WTC11 (cell line): ENCODE results near the gene ARID4B. TPM values are rescaled to one million over a fixed set of nuclear protein-coding genes. Genes with fewer than 3 reads are reported as not detected.

Experiments
- ATAC-seq: fragments of 200-7000 bp; cut with Tn5 transposase; 2 replicates; pipeline ENCODE4 v1.10.0; 2021; ENCODE audit warnings: mild to moderate bottlenecking, moderate library complexity
- CTCF ChIA-PET: fragments of 300-600 bp; sonication (Branson Sonifier 250); formaldehyde crosslinking; loops from one replicate; lab custom pipeline; 2021; ENCODE audit warnings: antibody characterized with exemption; lab: Charles Lee
- POLR2A ChIA-PET: fragments of 350-600 bp; sonication (Branson Sonifier 250); formaldehyde crosslinking; loops from one replicate; lab custom pipeline; 2021; ENCODE audit warnings: antibody characterized with exemption; lab: Charles Lee
- DNase-seq: peaks from one replicate; pipeline ENCODE4 v3.0.0; 2021; ENCODE audit warnings: low spot score
- H3K27ac Mint-ChIP-seq: 2 replicates; pipeline ENCODE4 v1.8.0; 2021; ENCODE audit warnings: mixed read lengths
- H3K27me3 Mint-ChIP-seq: 2 replicates; pipeline ENCODE4 v1.8.0; 2021; ENCODE audit warnings: low read depth, mild to moderate bottlenecking, moderate library complexity, mixed read lengths
- H3K36me3 Mint-ChIP-seq: 2 replicates; pipeline ENCODE4 v1.8.0; 2021; ENCODE audit warnings: mixed read lengths
- H3K4me1 Mint-ChIP-seq: 2 replicates; pipeline ENCODE4 v1.8.0; 2022; ENCODE audit warnings: mixed read lengths
- H3K4me3 Mint-ChIP-seq: 2 replicates; pipeline ENCODE4 v1.8.0; 2021; ENCODE audit warnings: mild to moderate bottlenecking, moderate library complexity, mixed read lengths
- H3K9me3 Mint-ChIP-seq: 2 replicates; pipeline ENCODE4 v1.8.0; 2021; ENCODE audit warnings: mixed read lengths
- CBFB ChIP-seq: sonication (generic); formaldehyde crosslinking; IDR thresholded peaks from 2 replicates; pipeline ENCODE4 v1.8.1; 2022; ENCODE audit warnings: mild to moderate bottlenecking, low read depth, missing genetic modification reagents
- CREB1 ChIP-seq: sonication (generic); formaldehyde crosslinking; IDR thresholded peaks from 2 replicates; pipeline ENCODE4 v1.8.0; 2023; ENCODE audit warnings: mild to moderate bottlenecking, missing genetic modification reagents
- CREM ChIP-seq: sonication (generic); formaldehyde crosslinking; IDR thresholded peaks from 2 replicates; pipeline ENCODE4 v1.8.1; 2022; ENCODE audit warnings: mild to moderate bottlenecking, missing genetic modification reagents, moderate library complexity
- ERG ChIP-seq: fragments of 250-450 bp; sonication (Bioruptor Pico); IDR thresholded peaks from 2 replicates; pipeline ENCODE4 v1.8.0; 2021; ENCODE audit warnings: mild to moderate bottlenecking
- FOXP1 ChIP-seq: sonication (generic); formaldehyde crosslinking; IDR thresholded peaks from 2 replicates; pipeline ENCODE4 v1.8.0; 2022; ENCODE audit warnings: missing genetic modification reagents, mild to moderate bottlenecking, moderate library complexity, borderline replicate concordance
- RELA ChIP-seq: sonication (generic); formaldehyde crosslinking; IDR thresholded peaks from 2 replicates; pipeline ENCODE4 v1.8.1; 2022; ENCODE audit warnings: missing genetic modification reagents, mild to moderate bottlenecking, borderline replicate concordance
- SMAD3 ChIP-seq: sonication (generic); formaldehyde crosslinking; IDR thresholded peaks from 2 replicates; pipeline ENCODE4 v1.8.0; 2022; ENCODE audit warnings: missing genetic modification reagents, mild to moderate bottlenecking, borderline replicate concordance
- SP1 ChIP-seq: sonication (generic); formaldehyde crosslinking; conservative IDR thresholded peaks from 2 replicates; pipeline ENCODE4 v1.8.1; 2022; ENCODE audit warnings: missing genetic modification reagents
- USF2 ChIP-seq: sonication (generic); formaldehyde crosslinking; IDR thresholded peaks from 2 replicates; pipeline ENCODE4 v1.8.1; 2023; ENCODE audit warnings: mild to moderate bottlenecking, missing genetic modification reagents, moderate library complexity
- ZNF138 ChIP-seq: sonication (generic); formaldehyde crosslinking; conservative IDR thresholded peaks from 2 replicates; pipeline ENCODE4 v1.8.1; 2022; ENCODE audit warnings: mild to moderate bottlenecking, moderate library complexity, missing genetic modification reagents
- ZNF219 ChIP-seq: sonication (generic); formaldehyde crosslinking; IDR thresholded peaks from 2 replicates; pipeline ENCODE4 v1.8.0; 2023; ENCODE audit warnings: missing genetic modification reagents, mild to moderate bottlenecking, borderline replicate concordance
- ZNF232 ChIP-seq: sonication (generic); formaldehyde crosslinking; IDR thresholded peaks from 2 replicates; pipeline ENCODE4 v1.8.0; 2022; ENCODE audit warnings: mild to moderate bottlenecking, missing genetic modification reagents
- ZNF317 ChIP-seq: sonication (generic); formaldehyde crosslinking; IDR thresholded peaks from 2 replicates; pipeline ENCODE4 v1.8.1; 2023; ENCODE audit warnings: low read depth, mild to moderate bottlenecking, moderate library complexity, missing genetic modification reagents, borderline replicate concordance
- ZNF532 ChIP-seq: fragments of 250-450 bp; sonication (Bioruptor Pico); IDR thresholded peaks from 2 replicates; pipeline ENCODE4 v1.9.0; 2021; ENCODE audit warnings: mild to moderate bottlenecking, borderline replicate concordance
- total RNA-seq: library from RNA; stranded (reverse); gene quantifications from 3 replicates; pipeline ENCODE4 v1.2.3, GENCODE V29; 2021
- TF ChIP-seq, protein P1 (sequence below): sonication (generic); formaldehyde crosslinking; IDR thresholded peaks from 2 replicates; pipeline ENCODE4 v1.8.1; 2022; ENCODE audit warnings: low read depth, mild to moderate bottlenecking, moderate library complexity, missing genetic modification reagents, borderline replicate concordance
- TF ChIP-seq, protein P2 (sequence below): sonication (generic); formaldehyde crosslinking; IDR thresholded peaks from 2 replicates; pipeline ENCODE4 v1.8.0; 2023; ENCODE audit warnings: missing genetic modification reagents, mild to moderate bottlenecking, borderline replicate concordance
- TF ChIP-seq, protein P3 (sequence below): sonication (generic); formaldehyde crosslinking; IDR thresholded peaks from 2 replicates; pipeline ENCODE4 v1.8.1; 2022; ENCODE audit warnings: low read depth, missing genetic modification reagents, borderline replicate concordance

ARID4B gene
- total RNA-seq, 1 experiment from 2014 or later: 35.7 TPM

- CTCF ChIA-PET: interaction anchor here (1.1 to 1.5 kb wide), 3 partner anchors 27 to 259 kb away, joined by 3 read pairs; no protein-coding TSS in a partner anchor
- H3K27ac Mint-ChIP-seq: no peak overlapping the region
- POLR2A ChIA-PET: no interaction called here
These were observed 171.2 kb downstream of the ARID4B start for GRCh38 chr1:235156740-235157139.

More at GRCh38 chr1:235156740-235157139, 171.2 kb downstream of the ARID4B start:
- Mint-ChIP-seq H3K4me1 (peaks cover 10% of the 10 kb centered on the region), H3K36me3 (peaks cover 36% of the 10 kb centered on the region), H3K4me3 (no peak overlapping the region), H3K27me3 (no peaks in the 10 kb centered on the region), H3K9me3 (no peaks in the 10 kb centered on the region)
- ATAC-seq (no peak), DNase-seq (no peak)
- TF ChIP-seq FOXP1 (no peak), CREM (CRISPR knock-in tag) (no peak), ZNF532 (CRISPR knock-in tag) (no peak), ERG (no peak), CBFB (no peak), CREB1 (CRISPR knock-in tag) (no peak), ZNF219 (CRISPR knock-in tag) (no peak), ZNF232 (CRISPR knock-in tag) (no peak), ZNF317 (CRISPR knock-in tag) (no peak), USF2 (CRISPR knock-in tag) (no peak), SMAD3 (CRISPR knock-in tag) (no peak), ZNF138 (CRISPR knock-in tag) (no peak), RELA (CRISPR knock-in tag) (no peak), SP1 (CRISPR knock-in tag) (no peak)
- TF ChIP-seq, protein P1, sequence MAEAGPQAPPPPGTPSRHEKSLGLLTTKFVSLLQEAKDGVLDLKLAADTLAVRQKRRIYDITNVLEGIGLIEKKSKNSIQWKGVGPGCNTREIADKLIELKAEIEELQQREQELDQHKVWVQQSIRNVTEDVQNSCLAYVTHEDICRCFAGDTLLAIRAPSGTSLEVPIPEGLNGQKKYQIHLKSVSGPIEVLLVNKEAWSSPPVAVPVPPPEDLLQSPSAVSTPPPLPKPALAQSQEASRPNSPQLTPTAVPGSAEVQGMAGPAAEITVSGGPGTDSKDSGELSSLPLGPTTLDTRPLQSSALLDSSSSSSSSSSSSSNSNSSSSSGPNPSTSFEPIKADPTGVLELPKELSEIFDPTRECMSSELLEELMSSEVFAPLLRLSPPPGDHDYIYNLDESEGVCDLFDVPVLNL (CRISPR knock-in tag): no peak
- TF ChIP-seq, protein P2, sequence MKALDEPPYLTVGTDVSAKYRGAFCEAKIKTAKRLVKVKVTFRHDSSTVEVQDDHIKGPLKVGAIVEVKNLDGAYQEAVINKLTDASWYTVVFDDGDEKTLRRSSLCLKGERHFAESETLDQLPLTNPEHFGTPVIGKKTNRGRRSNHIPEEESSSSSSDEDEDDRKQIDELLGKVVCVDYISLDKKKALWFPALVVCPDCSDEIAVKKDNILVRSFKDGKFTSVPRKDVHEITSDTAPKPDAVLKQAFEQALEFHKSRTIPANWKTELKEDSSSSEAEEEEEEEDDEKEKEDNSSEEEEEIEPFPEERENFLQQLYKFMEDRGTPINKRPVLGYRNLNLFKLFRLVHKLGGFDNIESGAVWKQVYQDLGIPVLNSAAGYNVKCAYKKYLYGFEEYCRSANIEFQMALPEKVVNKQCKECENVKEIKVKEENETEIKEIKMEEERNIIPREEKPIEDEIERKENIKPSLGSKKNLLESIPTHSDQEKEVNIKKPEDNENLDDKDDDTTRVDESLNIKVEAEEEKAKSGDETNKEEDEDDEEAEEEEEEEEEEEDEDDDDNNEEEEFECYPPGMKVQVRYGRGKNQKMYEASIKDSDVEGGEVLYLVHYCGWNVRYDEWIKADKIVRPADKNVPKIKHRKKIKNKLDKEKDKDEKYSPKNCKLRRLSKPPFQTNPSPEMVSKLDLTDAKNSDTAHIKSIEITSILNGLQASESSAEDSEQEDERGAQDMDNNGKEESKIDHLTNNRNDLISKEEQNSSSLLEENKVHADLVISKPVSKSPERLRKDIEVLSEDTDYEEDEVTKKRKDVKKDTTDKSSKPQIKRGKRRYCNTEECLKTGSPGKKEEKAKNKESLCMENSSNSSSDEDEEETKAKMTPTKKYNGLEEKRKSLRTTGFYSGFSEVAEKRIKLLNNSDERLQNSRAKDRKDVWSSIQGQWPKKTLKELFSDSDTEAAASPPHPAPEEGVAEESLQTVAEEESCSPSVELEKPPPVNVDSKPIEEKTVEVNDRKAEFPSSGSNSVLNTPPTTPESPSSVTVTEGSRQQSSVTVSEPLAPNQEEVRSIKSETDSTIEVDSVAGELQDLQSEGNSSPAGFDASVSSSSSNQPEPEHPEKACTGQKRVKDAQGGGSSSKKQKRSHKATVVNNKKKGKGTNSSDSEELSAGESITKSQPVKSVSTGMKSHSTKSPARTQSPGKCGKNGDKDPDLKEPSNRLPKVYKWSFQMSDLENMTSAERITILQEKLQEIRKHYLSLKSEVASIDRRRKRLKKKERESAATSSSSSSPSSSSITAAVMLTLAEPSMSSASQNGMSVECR (CRISPR knock-in tag): no peak
- TF ChIP-seq, protein P3, sequence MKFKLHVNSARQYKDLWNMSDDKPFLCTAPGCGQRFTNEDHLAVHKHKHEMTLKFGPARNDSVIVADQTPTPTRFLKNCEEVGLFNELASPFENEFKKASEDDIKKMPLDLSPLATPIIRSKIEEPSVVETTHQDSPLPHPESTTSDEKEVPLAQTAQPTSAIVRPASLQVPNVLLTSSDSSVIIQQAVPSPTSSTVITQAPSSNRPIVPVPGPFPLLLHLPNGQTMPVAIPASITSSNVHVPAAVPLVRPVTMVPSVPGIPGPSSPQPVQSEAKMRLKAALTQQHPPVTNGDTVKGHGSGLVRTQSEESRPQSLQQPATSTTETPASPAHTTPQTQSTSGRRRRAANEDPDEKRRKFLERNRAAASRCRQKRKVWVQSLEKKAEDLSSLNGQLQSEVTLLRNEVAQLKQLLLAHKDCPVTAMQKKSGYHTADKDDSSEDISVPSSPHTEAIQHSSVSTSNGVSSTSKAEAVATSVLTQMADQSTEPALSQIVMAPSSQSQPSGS (CRISPR knock-in tag): no peak
